GM06990 (cell line): ENCODE measurements around the gene MOCOS.

ENCODE experiments used
- DNase-seq: peaks from one replicate; pipeline ENCODE4 v3.0.0-alpha.2; 2011; ENCODE audit not compliant: insufficient read length; ENCODE audit errors: extremely low read depth
- H3K27me3 ChIP-seq: replicated peaks from 2 replicates; pipeline ENCODE4 v1.6.0; 2011; ENCODE audit warnings: low read length; ENCODE audit not compliant: control insufficient read depth, insufficient read depth
- H3K36me3 ChIP-seq: 2 replicates; pipeline ENCODE4 v1.5.1; 2011; ENCODE audit warnings: low read length; ENCODE audit not compliant: control insufficient read depth, insufficient read depth
- H3K4me3 ChIP-seq: replicated peaks from 2 replicates; pipeline ENCODE4 v1.5.1; 2011; ENCODE audit warnings: low read depth, mild to moderate bottlenecking, control low read depth, low read length
- TF ChIP-seq, protein P1 (sequence below): IDR thresholded peaks from 2 replicates; pipeline ENCODE4 v1.5.1; 2011; ENCODE audit warnings: low read length, control low read depth, mild to moderate bottlenecking, inconsistent platforms; ENCODE audit not compliant: insufficient read depth, poor library complexity, severe bottlenecking

Gene MOCOS

DNA sequence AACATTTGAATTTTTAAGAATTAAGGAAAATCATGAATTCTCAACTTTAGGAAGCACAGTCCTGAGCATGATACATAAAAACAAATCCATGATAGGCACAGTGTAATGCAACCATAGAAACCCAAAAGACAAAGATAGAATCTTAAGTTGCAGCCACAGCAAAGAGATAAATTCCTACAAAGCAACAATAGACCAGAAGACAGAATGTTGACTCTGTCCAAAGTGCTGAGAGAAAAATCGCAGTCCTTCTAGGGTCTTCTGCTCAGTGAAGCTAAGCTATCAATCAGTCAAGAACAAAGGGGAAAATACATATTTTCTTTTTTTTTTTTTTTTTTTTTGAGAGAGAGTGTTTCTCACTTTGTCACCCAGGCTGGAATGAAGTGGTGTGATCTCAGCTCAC, 88.3 kb downstream of the MOCOS start:
- no peak overlapping the region for H3K4me3 ChIP-seq
- H3K36me3 ChIP-seq = no peaks in the 10 kb centered on the region
- H3K27me3 ChIP-seq = no peaks in the 10 kb centered on the region
- no peak for DNase-seq
- TF ChIP-seq, protein P1, sequence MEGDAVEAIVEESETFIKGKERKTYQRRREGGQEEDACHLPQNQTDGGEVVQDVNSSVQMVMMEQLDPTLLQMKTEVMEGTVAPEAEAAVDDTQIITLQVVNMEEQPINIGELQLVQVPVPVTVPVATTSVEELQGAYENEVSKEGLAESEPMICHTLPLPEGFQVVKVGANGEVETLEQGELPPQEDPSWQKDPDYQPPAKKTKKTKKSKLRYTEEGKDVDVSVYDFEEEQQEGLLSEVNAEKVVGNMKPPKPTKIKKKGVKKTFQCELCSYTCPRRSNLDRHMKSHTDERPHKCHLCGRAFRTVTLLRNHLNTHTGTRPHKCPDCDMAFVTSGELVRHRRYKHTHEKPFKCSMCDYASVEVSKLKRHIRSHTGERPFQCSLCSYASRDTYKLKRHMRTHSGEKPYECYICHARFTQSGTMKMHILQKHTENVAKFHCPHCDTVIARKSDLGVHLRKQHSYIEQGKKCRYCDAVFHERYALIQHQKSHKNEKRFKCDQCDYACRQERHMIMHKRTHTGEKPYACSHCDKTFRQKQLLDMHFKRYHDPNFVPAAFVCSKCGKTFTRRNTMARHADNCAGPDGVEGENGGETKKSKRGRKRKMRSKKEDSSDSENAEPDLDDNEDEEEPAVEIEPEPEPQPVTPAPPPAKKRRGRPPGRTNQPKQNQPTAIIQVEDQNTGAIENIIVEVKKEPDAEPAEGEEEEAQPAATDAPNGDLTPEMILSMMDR = no peak

- Histone ChIP-seq H3K4me3 (no peak overlapping the region), H3K27me3 (no peaks in the 10 kb centered on the region), H3K36me3 (no peaks in the 10 kb centered on the region)
- no peak for DNase-seq
- TF ChIP-seq, protein P1 = no peak
Measured at GRCh38 chr18:36279001-36279400, 91.7 kb downstream of the MOCOS start.

DNA sequence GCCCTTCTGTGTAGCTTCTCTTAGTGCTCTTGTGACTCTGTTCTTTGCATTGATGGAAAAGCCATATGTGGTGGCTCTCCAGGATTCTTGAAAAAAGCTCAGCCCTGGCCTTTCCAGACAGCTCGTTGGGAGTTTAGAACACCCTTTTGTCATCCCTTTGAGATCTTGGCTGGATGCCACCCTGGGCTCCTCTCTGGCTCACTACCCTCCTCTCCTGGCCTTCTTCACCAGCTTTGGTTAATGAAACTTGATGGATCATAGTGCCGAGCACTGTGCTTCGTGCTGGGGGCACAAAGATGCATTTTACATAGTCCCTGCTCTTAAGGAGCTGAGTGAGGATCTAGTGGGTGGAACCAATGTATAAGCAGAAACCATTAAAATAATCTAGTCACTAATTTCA, 94.6 kb downstream of the MOCOS start:
- no peaks in the 10 kb centered on the region for H3K27me3 ChIP-seq
- TF ChIP-seq, protein P1 = no peak
- no peaks in the 10 kb centered on the region for H3K36me3 ChIP-seq
- H3K4me3 ChIP-seq = no peak overlapping the region
- DNase-seq = no peak

- H3K27me3 ChIP-seq = no peaks in the 10 kb centered on the region
- TF ChIP-seq, protein P1 = no peak
- no peaks in the 10 kb centered on the region for H3K36me3 ChIP-seq
- no peak overlapping the region for H3K4me3 ChIP-seq
- no peak for DNase-seq
Measured at GRCh38 chr18:36283448-36283847, 96.2 kb downstream of the MOCOS start.

GRCh38 chr18:36284268-36284667, 97.0 kb downstream of the MOCOS start:
- no peak for DNase-seq
- TF ChIP-seq, protein P1 = no peak
- Histone ChIP-seq H3K36me3 (no peaks in the 10 kb centered on the region), H3K27me3 (no peaks in the 10 kb centered on the region), H3K4me3 (no peak overlapping the region)

DNA sequence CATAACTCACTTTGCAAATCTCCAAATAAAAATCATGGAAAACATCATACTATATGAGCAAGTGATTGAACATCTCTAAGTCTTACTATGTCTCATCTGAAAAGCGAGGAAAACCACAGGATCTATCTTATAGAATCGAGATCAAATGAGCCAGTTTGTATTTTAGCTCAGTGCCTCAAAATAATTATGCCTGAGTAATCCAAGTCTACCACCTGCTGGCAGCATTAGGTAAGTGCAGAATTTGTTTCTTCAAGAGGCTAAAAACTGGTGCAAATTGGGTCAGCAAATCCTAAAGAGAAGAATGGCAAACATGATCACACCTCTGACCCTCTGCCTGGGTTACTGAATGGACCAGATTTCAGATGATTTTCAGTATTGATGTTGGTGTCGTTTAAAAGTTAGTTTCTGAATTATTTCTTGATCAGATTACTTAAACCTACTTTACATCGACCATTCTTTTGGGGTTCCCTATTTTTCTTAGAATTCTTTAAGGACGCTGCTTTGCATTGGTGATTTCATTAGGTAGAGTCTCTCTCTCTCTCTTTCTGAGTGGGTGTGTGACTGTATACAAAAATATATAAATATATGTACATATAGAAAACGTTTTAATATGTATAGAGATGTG, 97.5 kb downstream of the MOCOS start:
- H3K27me3 ChIP-seq = no peaks in the 10 kb centered on the region
- H3K4me3 ChIP-seq = no peak overlapping the region
- TF ChIP-seq, protein P1 = peak; percentile 74
- no peaks in the 10 kb centered on the region for H3K36me3 ChIP-seq
- DNase-seq = no peak
